SK-N-SH (cell line): ENCODE results near the gene EYA2. TPM values are rescaled to one million over a fixed set of nuclear protein-coding genes. Genes with fewer than 3 reads are reported as not detected.

Source experiments
- CTCF ChIA-PET: fragments of 300-600, 350-600 bp; formaldehyde crosslinking; extraction: SDS; loops from one replicate; lab custom pipeline; 2021; lab: Yijun Ruan, JAX
- POLR2A ChIA-PET: fragments of 350-600 bp; sonication (Branson Sonifier 250); formaldehyde crosslinking; extraction: SDS; loops from one replicate; lab custom pipeline; 2020; ENCODE audit warnings: antibody characterized with exemption, inconsistent platforms; lab: Yijun Ruan, JAX
- DNase-seq: peaks from one replicate; pipeline ENCODE4 v3.0.0; 2012
- H2AFZ ChIP-seq: fragments of 200-600 bp; sonication (generic); 2 replicates; pipeline ENCODE4 v1.8.1; 2016; ENCODE audit warnings: antibody characterized with exemption, mild to moderate bottlenecking, low read depth
- H3F3A ChIP-seq: fragments of 200-600 bp; sonication (generic); replicated peaks from 2 replicates; pipeline ENCODE3; 2016; ENCODE audit warnings: antibody characterized with exemption, mild to moderate bottlenecking; ENCODE audit not compliant: insufficient read depth
- H3K27ac ChIP-seq, 2 experiments: fragments of 200-500 bp in 1 of 2; fragments of 200-600 bp in 1 of 2; sonication (Bioruptor generic) in 1 of 2; sonication (generic), shearing (Covaris generic) in 1 of 2; 2 replicates each; pipeline versions ENCODE4 v1.5.1 to v1.6.1; 2014 to 2016; ENCODE audit warnings: low read depth in 2 of 2, inconsistent platforms in 1 of 2, low read length in 1 of 2, mild to moderate bottlenecking in 1 of 2, mixed read lengths in 1 of 2
- H3K27me3 ChIP-seq: fragments of 200-600 bp; sonication (generic), shearing (Covaris generic); 2 replicates; pipeline ENCODE4 v1.6.1; 2016; ENCODE audit warnings: mixed run types; ENCODE audit not compliant: insufficient read depth
- H3K36me3 ChIP-seq, 2 experiments: fragments of 200-500 bp in 1 of 2; fragments of 200-600 bp in 1 of 2; sonication (Bioruptor generic) in 1 of 2; sonication (generic) in 1 of 2; replicated peaks in 1 of 2; 2 replicates each; pipeline versions ENCODE3 to v1.5.1; 2014 to 2016; ENCODE audit warnings: low read length in 1 of 2, mild to moderate bottlenecking in 1 of 2; ENCODE audit not compliant: insufficient read depth in 2 of 2, control insufficient read depth in 1 of 2
- H3K4me1 ChIP-seq, 2 experiments: fragments of 200-500 bp in 1 of 2; fragments of 200-600 bp in 1 of 2; sonication (Bioruptor generic) in 1 of 2; sonication (generic), shearing (Covaris generic) in 1 of 2; 2 replicates each; pipeline versions ENCODE4 v1.5.1 to v1.6.1; 2014 to 2016; ENCODE audit warnings: low read depth in 1 of 2, low read length in 1 of 2, mixed run types in 1 of 2; ENCODE audit not compliant: insufficient read depth in 2 of 2, control insufficient read depth in 1 of 2
- H3K4me2 ChIP-seq: fragments of 200-600 bp; sonication (generic), shearing (Covaris generic); 2 replicates; pipeline ENCODE4 v1.6.1; 2017; ENCODE audit warnings: mixed run types
- H3K4me3 ChIP-seq, 2 experiments: fragments of 200-500 bp in 1 of 2; fragments of 200-600 bp in 1 of 2; sonication (Bioruptor generic) in 1 of 2; sonication (generic), shearing (Covaris generic) in 1 of 2; 2 replicates each; pipeline versions ENCODE4 v1.5.1 to v1.8.1; 2014 to 2016; ENCODE audit warnings: low read depth in 2 of 2, inconsistent platforms in 1 of 2, low read length in 1 of 2, mild to moderate bottlenecking in 1 of 2, mixed read lengths in 1 of 2, moderate library complexity in 1 of 2
- H3K79me2 ChIP-seq: fragments of 200-600 bp; sonication (generic); 2 replicates; pipeline ENCODE4 v1.8.1; 2017; ENCODE audit warnings: mild to moderate bottlenecking; ENCODE audit not compliant: insufficient read depth
- H3K9ac ChIP-seq: fragments of 200-600 bp; sonication (generic); 2 replicates; pipeline ENCODE4 v1.6.1; 2017; ENCODE audit warnings: mixed run types
- H3K9me2 ChIP-seq: fragments of 200-600 bp; sonication (generic); 2 replicates; pipeline ENCODE4 v1.6.1; 2017; ENCODE audit warnings: mixed run types
- H3K9me3 ChIP-seq: fragments of 200-600 bp; sonication (generic); 2 replicates; pipeline ENCODE4 v1.6.1; 2017; ENCODE audit warnings: mixed run types, mild to moderate bottlenecking, moderate library complexity
- H4K20me1 ChIP-seq: fragments of 200-600 bp; sonication (generic); 2 replicates; pipeline ENCODE4 v1.6.1; 2017; ENCODE audit warnings: mild to moderate bottlenecking, mixed run types; ENCODE audit not compliant: insufficient read depth
- CHD2 ChIP-seq: fragments of 150-350 bp; IDR thresholded peaks from 2 replicates; pipeline ENCODE4 v1.6.1; 2018; ENCODE audit warnings: low read length; ENCODE audit not compliant: partially characterized antibody
- EP300 ChIP-seq, 2 experiments: IDR thresholded peaks; 2 replicates each; pipeline versions ENCODE4 v1.4.0 to v1.6.1; 2012; ENCODE audit warnings: borderline replicate concordance in 1 of 2, low read depth in 1 of 2, low read length in 1 of 2
- EZH2phosphoT487 ChIP-seq: fragments of 200-600 bp; sonication (generic); IDR thresholded peaks from 2 replicates; pipeline ENCODE4 v1.6.1; 2017; ENCODE audit warnings: low read depth, mixed run types, mild to moderate bottlenecking, antibody characterized with exemption, moderate library complexity, borderline replicate concordance
- FOSL2 ChIP-seq: IDR thresholded peaks from 2 replicates; pipeline ENCODE4 v1.4.0; 2012; ENCODE audit warnings: low read depth, mild to moderate bottlenecking, moderate library complexity, borderline replicate concordance
- FOXM1 ChIP-seq: IDR thresholded peaks from 2 replicates; pipeline ENCODE4 v1.4.0; 2012; ENCODE audit warnings: low read depth, mild to moderate bottlenecking
- GABPA ChIP-seq: IDR thresholded peaks from 2 replicates; pipeline ENCODE4 v1.4.0; 2012; ENCODE audit warnings: low read depth, mild to moderate bottlenecking
- IRF3 ChIP-seq: fragments of 150-350 bp; IDR thresholded peaks from 2 replicates; pipeline ENCODE4 v1.6.1; 2016; ENCODE audit warnings: mild to moderate bottlenecking, low read depth, low read length
- JUND ChIP-seq: IDR thresholded peaks from 2 replicates; pipeline ENCODE4 v1.4.0; 2012
- MEF2A ChIP-seq: IDR thresholded peaks from 2 replicates; pipeline ENCODE4 v1.4.0; 2012; ENCODE audit warnings: low read depth, borderline replicate concordance
- MXI1 ChIP-seq: IDR thresholded peaks from 2 replicates; pipeline ENCODE4 v1.6.1; 2012; ENCODE audit warnings: mild to moderate bottlenecking, low read depth, low read length, improper control_type of control experiment
- NFIC ChIP-seq: IDR thresholded peaks from 2 replicates; pipeline ENCODE4 v1.4.0; 2012; ENCODE audit warnings: borderline replicate concordance
- NRF1 ChIP-seq: IDR thresholded peaks from 2 replicates; pipeline ENCODE4 v1.6.1; 2012; ENCODE audit warnings: low read depth, mild to moderate bottlenecking, low read length
- PBX3 ChIP-seq: IDR thresholded peaks from 2 replicates; pipeline ENCODE4; 2012
- RAD21 ChIP-seq: IDR thresholded peaks from 2 replicates; pipeline ENCODE4 v1.6.1; 2012; ENCODE audit warnings: mild to moderate bottlenecking, low read length
- RXRA ChIP-seq: IDR thresholded peaks from 2 replicates; pipeline ENCODE4 v1.4.0; 2012; ENCODE audit warnings: low read depth, mild to moderate bottlenecking, borderline replicate concordance
- SMC3 ChIP-seq: IDR thresholded peaks from 2 replicates; pipeline ENCODE4 v1.6.1; 2012; ENCODE audit warnings: low read depth, low read length, improper control_type of control experiment
- TAF1 ChIP-seq: IDR thresholded peaks from 2 replicates; pipeline ENCODE4 v1.6.1; 2012; ENCODE audit warnings: low read depth, mild to moderate bottlenecking, low read length, moderate library complexity, borderline replicate concordance
- TCF12 ChIP-seq: IDR thresholded peaks from 2 replicates; pipeline ENCODE4 v1.4.0; 2012
- YY1 ChIP-seq: IDR thresholded peaks from 2 replicates; pipeline ENCODE4 v1.4.0; 2012; ENCODE audit warnings: low read depth, mild to moderate bottlenecking
- WGBS: methylation state at CpG from one replicate; pipeline ENCODE4 v1.1.6; 2017; ENCODE audit warnings: low lambda C conversion rate; 5-methylcytosine and 5-hydroxymethylcytosine counted together
- polyA plus RNA-seq, 3 experiments: library from polyadenylated mRNA; depleted of rRNA; stranded (reverse); fragments of >200 nt; gene quantifications; 2 replicates each; pipeline ENCODE4 v1.2.3, GENCODE V29; 2012
- TF ChIP-seq, protein P1 (sequence below): IDR thresholded peaks from 2 replicates; pipeline ENCODE4 v1.4.0; 2012; ENCODE audit warnings: low read depth
- TF ChIP-seq, protein P2 (sequence below): IDR thresholded peaks from 2 replicates; pipeline ENCODE4 v1.4.0; 2012; ENCODE audit warnings: low read depth, borderline replicate concordance

EYA2 gene
- polyA plus RNA-seq, 1 of the 3 experiments (the other 2 are of a cell fraction): 0.05 TPM

DNA sequence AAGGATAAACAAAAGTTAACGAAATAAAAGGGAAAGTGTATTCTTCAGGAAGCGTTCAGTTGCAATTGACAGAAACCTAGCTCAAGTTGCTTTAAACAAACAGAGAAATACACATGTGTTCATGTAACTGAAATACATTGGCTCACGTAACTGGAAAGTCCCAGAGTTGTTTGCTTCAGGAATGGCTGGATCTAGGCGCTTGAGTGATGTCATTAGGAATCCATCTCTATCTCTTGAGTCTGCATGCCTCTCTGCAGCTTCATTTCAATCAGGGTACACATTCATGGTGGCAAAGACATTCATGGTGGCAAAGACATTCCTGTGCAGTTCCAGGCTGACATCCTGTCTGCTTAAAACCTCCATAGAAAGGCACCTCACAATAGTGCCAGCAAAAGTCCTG is 45.4 kb upstream of the EYA2 start:
- no peaks in the 10 kb centered on the region for H3K4me1 ChIP-seq
- no peak overlapping the region for H3K4me2 ChIP-seq
- no peak for TF ChIP-seq JUND
- no peak for TF ChIP-seq NRF1
- no peak for TF ChIP-seq YY1
- no peak for TF ChIP-seq RAD21
- no peak for TF ChIP-seq EZH2phosphoT487
- TF ChIP-seq NFIC: no peak
- no peak for TF ChIP-seq PBX3
- no peak for TF ChIP-seq RXRA
- no peak for TF ChIP-seq SMC3
- TF ChIP-seq GABPA: no peak
- TF ChIP-seq FOSL2: no peak
- TF ChIP-seq FOXM1: no peak
- no peak for TF ChIP-seq TAF1
- TF ChIP-seq, protein P1, sequence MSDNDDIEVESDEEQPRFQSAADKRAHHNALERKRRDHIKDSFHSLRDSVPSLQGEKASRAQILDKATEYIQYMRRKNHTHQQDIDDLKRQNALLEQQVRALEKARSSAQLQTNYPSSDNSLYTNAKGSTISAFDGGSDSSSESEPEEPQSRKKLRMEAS: no peak
- no peak for TF ChIP-seq TCF12
- no peak for TF ChIP-seq MXI1
- no peak overlapping the region for H3K27ac ChIP-seq
- no peak overlapping the region for H2AFZ ChIP-seq
- no peak overlapping the region for H3K4me3 ChIP-seq
- no peaks in the 10 kb centered on the region for H3K9me3 ChIP-seq
- ChIA-PET POLR2A (no interaction called here), CTCF (no interaction called here)
- no peaks in the 10 kb centered on the region for H3F3A ChIP-seq
- no peaks in the 10 kb centered on the region for H3K27me3 ChIP-seq
- 55% methylated on average over 4 of the region's 4 CpGs for WGBS
- no peaks in the 10 kb centered on the region for H3K36me3 ChIP-seq
- no peaks in the 10 kb centered on the region for H3K9me2 ChIP-seq
- H3K9ac ChIP-seq: no peak overlapping the region
- no peaks in the 10 kb centered on the region for H3K79me2 ChIP-seq
- no peak for DNase-seq
- no peaks in the 10 kb centered on the region for H4K20me1 ChIP-seq

GRCh38 chr20:46849751-46850150 is 44.9 kb upstream of the EYA2 start:
- DNase-seq: no peak
- Histone ChIP-seq H4K20me1 (no peaks in the 10 kb centered on the region), H3K9me3 (no peaks in the 10 kb centered on the region), H3K27me3 (no peaks in the 10 kb centered on the region), H3F3A (no peaks in the 10 kb centered on the region), H3K4me1 (no peaks in the 10 kb centered on the region), H3K36me3 (no peaks in the 10 kb centered on the region), H3K9me2 (no peaks in the 10 kb centered on the region), H3K79me2 (no peaks in the 10 kb centered on the region), H3K9ac (no peak overlapping the region), H3K4me3 (no peak overlapping the region), H3K27ac (no peak overlapping the region), H3K4me2 (no peak overlapping the region), H2AFZ (no peak overlapping the region)
- TF ChIP-seq CHD2 (no peak), SMC3 (no peak), IRF3 (no peak), MEF2A (no peak), EP300 (IDR thresholded peaks at IDR 0.05; ENCODE audit: borderline replicate concordance in 1 of 2, low read depth in 1 of 2, low read length in 1 of 2) (no peak), TAF1 (no peak)
- TF ChIP-seq, protein P2, sequence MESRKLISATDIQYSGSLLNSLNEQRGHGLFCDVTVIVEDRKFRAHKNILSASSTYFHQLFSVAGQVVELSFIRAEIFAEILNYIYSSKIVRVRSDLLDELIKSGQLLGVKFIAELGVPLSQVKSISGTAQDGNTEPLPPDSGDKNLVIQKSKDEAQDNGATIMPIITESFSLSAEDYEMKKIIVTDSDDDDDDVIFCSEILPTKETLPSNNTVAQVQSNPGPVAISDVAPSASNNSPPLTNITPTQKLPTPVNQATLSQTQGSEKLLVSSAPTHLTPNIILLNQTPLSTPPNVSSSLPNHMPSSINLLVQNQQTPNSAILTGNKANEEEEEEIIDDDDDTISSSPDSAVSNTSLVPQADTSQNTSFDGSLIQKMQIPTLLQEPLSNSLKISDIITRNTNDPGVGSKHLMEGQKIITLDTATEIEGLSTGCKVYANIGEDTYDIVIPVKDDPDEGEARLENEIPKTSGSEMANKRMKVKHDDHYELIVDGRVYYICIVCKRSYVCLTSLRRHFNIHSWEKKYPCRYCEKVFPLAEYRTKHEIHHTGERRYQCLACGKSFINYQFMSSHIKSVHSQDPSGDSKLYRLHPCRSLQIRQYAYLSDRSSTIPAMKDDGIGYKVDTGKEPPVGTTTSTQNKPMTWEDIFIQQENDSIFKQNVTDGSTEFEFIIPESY: no peak
- CTCF ChIA-PET: no interaction called here
- 47% methylated on average over 5 of the region's 5 CpGs for WGBS
- POLR2A ChIA-PET: no interaction called here
